Activated CD4-positive, CD25-positive, alpha-beta regulatory T cell treated with anti-CD3 and anti-CD28 coated beads, Interleukin-2, amount 50 U/mL, for 72 hours (primary cell): ENCODE measurements around the gene ZMYND19.
A peak's percentile ranks its signal among the peaks of the same experiment; 100 is the strongest.
"Not testable (repeated sequence)": the region's sequence is repeated elsewhere in the genome, so short reads cannot be mapped to it uniquely, and the experiment has no call there.

Source experiments
- DNase-seq: peaks from one replicate; pipeline ENCODE4 v3.0.0; 2021

Gene ZMYND19

GRCh38 chr9:137590469-137591383, at the start of gene ZMYND19:
TSS of gene ZMYND19 (minus strand) at chr9:137590512. CDS start at chr9:137590263, 249 bp downstream.
- peak; percentile 95 for DNase-seq

GRCh38 chr9:137639303-137640051, 49.2 kb upstream of the ZMYND19 start:
- DNase-seq = no peak

GRCh38 chr9:137638680-137639079, 48.4 kb upstream of the ZMYND19 start:
- DNase-seq = no peak

GRCh38 chr9:137634016-137634415, 43.7 kb upstream of the ZMYND19 start:
- no peak for DNase-seq

GRCh38 chr9:137632230-137633161, 42.2 kb upstream of the ZMYND19 start:
- no peak for DNase-seq

GRCh38 chr9:137631345-137632229, 41.3 kb upstream of the ZMYND19 start:
- DNase-seq = no peak

GRCh38 chr9:137630679-137631078, 40.4 kb upstream of the ZMYND19 start:
- DNase-seq = no peak

GRCh38 chr9:137630126-137630525, 39.8 kb upstream of the ZMYND19 start:
- DNase-seq = no peak

GRCh38 chr9:137627406-137627805, 37.1 kb upstream of the ZMYND19 start:
- DNase-seq = not testable (repeated sequence)

GRCh38 chr9:137626464-137626863, 36.2 kb upstream of the ZMYND19 start:
- no peak for DNase-seq

- not testable (repeated sequence) for DNase-seq
Measured at GRCh38 chr9:137622211-137622610, 31.9 kb upstream of the ZMYND19 start.

- DNase-seq = no peak
Measured at GRCh38 chr9:137621131-137621757, 30.9 kb upstream of the ZMYND19 start.

- DNase-seq = no peak
Measured at GRCh38 chr9:137620581-137620980, 30.3 kb upstream of the ZMYND19 start.

- no peak for DNase-seq
Measured at GRCh38 chr9:137620048-137620405, 29.7 kb upstream of the ZMYND19 start.

GRCh38 chr9:137619240-137620047, 29.1 kb upstream of the ZMYND19 start:
- DNase-seq = peak; percentile 53

- peak; percentile 96 for DNase-seq
Measured at GRCh38 chr9:137618105-137619067, 28.1 kb upstream of the ZMYND19 start, which contains the start of gene EHMT1. TSS of gene EHMT1 (plus strand) at chr9:137619005. CDS start at chr9:137619029, 24 bp downstream.

- no peak for DNase-seq
Measured at GRCh38 chr9:137615387-137615871, 25.1 kb upstream of the ZMYND19 start.

GRCh38 chr9:137614631-137615386, 24.5 kb upstream of the ZMYND19 start:
- no peak for DNase-seq
